T-helper 1 cell (primary cell): ENCODE data around the gene CELF2.
A peak's percentile ranks its signal among the peaks of the same experiment; 100 is the strongest.

Source experiments
- DNase-seq, 5 donors: peaks; one replicate each; pipeline ENCODE4 v3.0.0-alpha.2; 2012 to 2020

The CELF2 gene

GRCh38 chr10:11205030-11205772 lies 187.5 kb downstream of the CELF2 start:
- DNase-seq: peak in 1 of 5 donors; percentile 42

DNA sequence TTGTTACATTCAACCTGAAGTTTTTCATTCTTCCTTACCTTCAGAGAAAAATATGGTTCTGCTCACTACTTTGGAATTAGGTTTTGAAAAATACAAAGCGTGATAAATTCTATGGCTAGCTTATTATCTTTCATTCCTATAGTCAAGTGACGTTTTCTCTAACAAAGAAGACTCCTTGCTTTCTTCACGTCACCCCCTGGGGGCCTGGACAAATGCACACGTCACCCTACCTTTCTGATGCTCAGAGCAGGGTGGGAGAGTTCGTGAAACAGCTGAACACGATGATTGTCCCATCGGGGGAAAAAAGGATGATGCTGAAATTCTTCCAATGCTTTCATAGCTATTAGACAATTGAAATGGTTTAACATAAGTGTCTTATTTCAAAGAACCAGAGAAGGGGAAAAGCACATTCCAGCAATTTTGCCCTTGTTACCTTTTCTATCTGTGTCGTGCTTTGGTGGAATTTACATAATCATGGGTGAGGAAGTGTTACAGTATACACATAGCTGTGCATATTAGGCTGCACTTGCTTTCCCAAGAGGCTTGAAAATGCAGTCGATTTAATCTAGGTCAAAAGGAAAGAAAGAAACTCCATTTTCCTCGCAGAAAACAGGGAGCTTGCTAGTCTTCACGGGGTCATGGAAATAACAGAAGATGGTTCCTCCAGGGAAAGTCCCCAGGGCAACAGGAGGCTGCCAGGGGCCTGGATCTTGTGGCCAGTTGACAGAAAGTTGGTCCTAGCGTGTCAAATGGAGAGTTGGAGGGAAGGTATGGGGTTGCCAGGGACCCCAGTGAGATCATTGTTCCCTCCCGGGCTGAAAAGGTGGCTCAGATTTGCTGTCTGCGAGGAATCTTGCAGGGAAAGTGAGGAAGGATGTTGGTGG lies 189.2 kb downstream of the CELF2 start:
- no peak for DNase-seq

GRCh38 chr10:11207560-11207844 lies 189.8 kb downstream of the CELF2 start:
- DNase-seq: no peak

- no peak for DNase-seq
These were observed 190.6 kb downstream of the CELF2 start for GRCh38 chr10:11208243-11208642.

DNA sequence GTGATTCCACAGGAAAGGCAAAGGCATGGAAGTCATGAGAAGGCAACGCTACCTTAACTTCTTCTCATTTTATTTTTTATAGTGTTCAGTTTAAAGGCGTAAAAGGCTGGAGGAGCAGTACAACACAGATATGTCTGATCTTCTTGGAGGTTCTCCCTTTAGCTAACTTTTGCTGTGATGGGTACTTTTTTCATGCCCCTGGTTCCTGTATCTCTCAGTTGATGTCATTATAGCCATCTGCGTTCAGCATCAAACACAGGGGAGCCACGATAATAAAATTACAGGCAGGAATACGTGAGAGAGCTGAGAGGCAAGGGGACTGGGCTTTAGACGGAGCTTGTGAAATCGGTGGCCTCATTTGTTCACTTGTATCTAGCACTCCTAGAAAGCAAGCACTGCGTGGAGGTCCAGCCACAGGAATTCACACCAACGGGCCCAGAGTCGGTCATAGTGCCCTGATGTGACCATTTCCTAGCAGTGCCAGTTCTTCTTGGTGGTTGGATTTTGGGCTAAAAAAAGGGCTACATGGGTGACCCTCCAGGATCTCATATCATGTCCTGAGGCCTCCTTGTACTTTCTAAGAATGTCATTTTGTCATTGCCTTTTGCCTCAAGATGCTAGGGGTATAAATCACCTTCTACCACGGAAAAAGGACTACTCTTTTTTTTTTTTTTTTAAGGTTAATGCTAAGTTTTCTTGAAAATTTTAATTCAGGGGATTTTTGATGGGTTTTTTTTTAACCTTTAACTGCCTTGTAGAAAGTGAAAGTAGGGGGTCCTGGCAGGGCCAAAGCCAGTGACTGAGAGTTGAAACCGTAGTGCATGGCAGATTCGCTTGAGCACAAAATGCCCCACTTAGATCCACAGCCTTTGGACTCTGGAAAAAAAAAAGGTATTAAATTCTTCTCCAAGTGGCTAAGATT lies 191.5 kb downstream of the CELF2 start:
- peak in 1 of 5 donors; percentile 30 for DNase-seq

DNA sequence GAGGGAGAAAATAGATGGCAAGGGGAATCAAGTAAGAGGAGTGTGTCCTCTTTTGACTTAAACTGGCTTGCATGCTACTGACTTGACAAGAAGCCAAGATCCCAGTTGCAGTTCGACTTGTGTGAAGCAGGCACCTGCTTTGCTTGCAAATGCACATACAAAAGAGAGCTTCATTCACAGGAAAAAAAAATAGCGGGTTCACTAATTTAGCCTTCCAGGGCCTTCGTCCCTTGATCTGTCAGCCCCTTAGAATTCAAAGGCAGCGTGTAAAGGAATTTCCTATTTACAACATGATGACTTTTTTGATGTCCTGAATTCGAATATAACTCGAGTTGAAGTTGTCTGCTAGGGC lies 192.1 kb downstream of the CELF2 start:
- DNase-seq: no peak

DNA sequence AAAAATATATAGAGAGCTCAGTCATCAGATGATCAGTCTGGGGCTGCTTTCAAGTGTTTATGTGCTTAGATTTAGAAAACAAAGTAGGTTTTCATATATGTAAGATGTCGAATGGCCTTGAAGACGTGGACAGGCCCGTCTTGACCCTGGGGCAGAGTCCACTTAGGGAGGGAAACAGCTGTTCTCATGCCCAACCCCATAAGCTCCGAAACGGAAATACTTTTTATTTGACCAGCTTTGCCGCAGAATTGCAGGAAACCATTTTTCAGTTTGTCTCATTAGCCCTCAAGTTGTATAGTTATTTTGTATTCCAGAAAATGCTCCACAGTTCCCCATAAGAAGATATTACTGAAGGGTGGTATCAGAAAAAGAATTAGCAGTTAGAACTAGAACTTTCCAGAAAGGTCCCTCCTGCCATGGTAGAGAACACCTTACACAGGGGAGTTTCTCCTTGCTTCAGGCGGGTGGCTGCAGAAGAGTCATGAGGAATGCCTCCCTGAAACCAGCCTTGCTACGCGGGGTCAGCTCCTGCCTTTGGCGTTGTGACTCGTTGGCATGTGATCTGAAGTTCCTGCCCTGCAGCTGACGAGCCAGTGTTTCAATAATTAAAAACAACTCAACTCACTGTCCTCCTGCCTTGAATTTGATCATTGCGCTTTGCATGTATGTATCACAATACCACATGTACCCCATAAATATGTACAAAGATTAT lies 192.7 kb downstream of the CELF2 start:
- DNase-seq: no peak

GRCh38 chr10:11212288-11213085 lies 194.8 kb downstream of the CELF2 start:
- no peak for DNase-seq

DNA sequence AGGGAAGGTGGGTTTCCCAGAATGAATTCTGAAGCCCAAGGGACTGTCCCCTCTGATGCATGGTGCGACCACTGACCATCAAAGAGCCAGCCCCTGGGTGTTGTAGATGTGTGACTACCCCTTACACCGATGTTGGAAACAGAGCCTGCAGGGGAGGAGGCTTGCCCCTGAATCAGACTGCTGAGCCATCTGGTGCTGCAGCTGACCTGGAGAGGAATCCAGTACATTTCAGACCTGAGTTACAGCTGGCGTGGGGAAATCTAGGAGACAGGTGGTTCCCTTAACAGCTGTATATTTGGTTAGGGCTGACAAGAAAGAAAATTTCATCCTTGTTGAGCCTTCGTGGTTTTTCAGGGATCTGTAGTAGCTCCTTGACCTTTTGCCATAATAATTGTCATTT lies 195.5 kb downstream of the CELF2 start:
- no peak for DNase-seq

DNA sequence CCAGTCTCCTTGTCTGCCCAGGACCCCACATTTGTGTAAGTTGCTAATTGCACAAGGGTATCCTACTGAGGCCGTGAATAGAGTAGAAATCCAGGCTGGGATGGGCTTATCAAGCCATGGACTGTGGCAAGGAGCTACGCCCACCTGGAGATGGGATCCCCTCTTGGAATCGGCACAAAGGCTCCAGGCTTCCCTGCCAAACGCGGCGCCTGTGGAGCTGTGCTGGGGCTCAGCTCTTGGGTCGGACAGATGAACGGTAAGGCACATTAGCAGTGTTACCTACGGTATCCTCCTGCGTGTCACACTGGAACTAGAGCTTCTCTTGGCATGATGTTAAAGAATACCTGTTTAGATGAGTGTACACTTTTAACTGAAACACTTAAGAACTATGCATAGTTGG lies 196.7 kb downstream of the CELF2 start:
- no peak for DNase-seq

DNA sequence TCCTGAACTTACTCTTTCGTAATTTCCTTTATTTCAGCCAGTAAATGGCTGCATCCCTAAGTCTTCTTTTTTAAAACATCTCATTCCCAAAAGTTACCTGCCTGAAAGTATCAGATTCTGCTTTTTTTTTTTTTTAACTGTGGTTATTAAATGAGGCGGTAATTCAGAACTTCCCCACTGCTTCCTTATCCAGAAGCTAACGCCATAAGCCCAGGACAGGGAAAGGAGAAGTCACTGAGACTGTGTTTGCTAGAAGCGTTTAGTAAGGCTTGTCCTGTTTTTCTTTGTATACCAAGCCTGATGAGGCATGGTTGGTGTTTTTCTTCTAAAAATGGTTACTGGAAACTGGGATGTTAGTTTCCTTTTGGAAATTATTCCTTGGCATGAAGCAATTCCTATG lies 197.8 kb downstream of the CELF2 start:
- no peak for DNase-seq

DNA sequence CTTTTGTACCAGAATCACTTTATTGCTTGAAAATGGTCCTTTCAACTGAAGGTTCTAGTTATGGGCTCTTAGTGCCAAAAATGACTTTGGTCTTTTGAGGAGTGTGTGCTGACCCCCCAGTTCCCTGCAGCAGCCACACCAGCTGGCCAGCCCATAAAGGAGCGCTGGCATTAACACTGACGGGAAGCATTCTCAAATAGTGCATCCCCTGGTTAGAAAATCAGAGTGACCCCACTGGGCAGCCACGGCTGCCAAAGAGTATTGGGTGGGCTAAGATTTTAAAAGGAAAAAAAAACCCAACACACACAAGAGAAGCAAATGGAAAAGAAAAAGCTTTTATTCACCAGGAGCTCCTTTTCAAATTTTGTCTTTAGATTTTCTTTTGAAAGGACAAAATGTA lies 199.8 kb downstream of the CELF2 start:
- DNase-seq: no peak

- peak in 1 of 5 donors; percentile 35 for DNase-seq
These were observed 200.7 kb downstream of the CELF2 start for GRCh38 chr10:11218395-11218794.

- DNase-seq: no peak
These were observed 201.8 kb downstream of the CELF2 start for GRCh38 chr10:11219431-11219830.

DNA sequence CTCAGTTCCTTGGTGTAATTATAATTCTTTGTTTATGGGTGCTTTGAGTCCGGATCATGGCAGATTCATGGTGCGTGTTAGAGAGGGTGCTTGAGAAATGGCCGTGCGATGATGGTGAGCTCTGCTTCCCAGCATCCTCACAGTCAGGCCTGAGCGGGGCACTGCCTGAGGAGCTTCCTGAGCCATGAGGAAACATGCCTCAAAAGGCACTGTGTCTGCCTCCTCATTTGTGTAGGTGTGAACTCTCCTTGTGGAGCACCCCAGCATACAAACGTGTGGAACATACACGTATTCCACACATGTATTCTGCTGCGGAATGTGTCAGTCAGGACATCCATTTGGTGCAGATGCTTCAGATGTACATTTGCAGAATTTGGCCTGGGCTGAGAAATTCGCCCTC lies 205.4 kb downstream of the CELF2 start:
- DNase-seq: no peak

- DNase-seq: no peak
These were observed 206.0 kb downstream of the CELF2 start for GRCh38 chr10:11223507-11224140.

- no peak for DNase-seq
These were observed 206.6 kb downstream of the CELF2 start for GRCh38 chr10:11224321-11224720.

GRCh38 chr10:11224792-11225416 lies 207.2 kb downstream of the CELF2 start:
- DNase-seq: no peak

- DNase-seq: peak in 4 of 5 donors; percentile 39 to 80 (median 46)
These were observed 208.3 kb downstream of the CELF2 start for GRCh38 chr10:11225935-11226334.

GRCh38 chr10:11227103-11227502 lies 209.4 kb downstream of the CELF2 start:
- DNase-seq: peak in 1 of 5 donors; percentile 39

- no peak for DNase-seq
These were observed 212.2 kb downstream of the CELF2 start for GRCh38 chr10:11229893-11230292.
